Breast epithelium (tissue), 3 donors: Measurements from ENCODE around the gene MNT.
A peak's percentile ranks its signal among the peaks of the same experiment; 100 is the strongest.

ENCODE experiments used
- CTCF ChIP-seq, 3 donors: fragments of 450-650 bp; IDR thresholded peaks; one replicate each; pipeline ENCODE4 v1.5.1; 2016 to 2017; ENCODE audit warnings: antibody characterized with exemption in 3 of 3, mild to moderate bottlenecking in 3 of 3, moderate library complexity in 3 of 3
- POLR2A ChIP-seq: fragments of 450-650 bp; IDR thresholded peaks from one replicate; pipeline ENCODE4 v1.6.1; 2016; ENCODE audit warnings: antibody characterized with exemption, mild to moderate bottlenecking, moderate library complexity
- POLR2AphosphoS5 ChIP-seq, 3 donors: sonication (generic); formaldehyde crosslinking; IDR thresholded peaks; one replicate each; pipeline ENCODE4 v1.6.1; 2017; ENCODE audit warnings: antibody characterized with exemption in 3 of 3

GRCh38 chr17:2405247-2405926, 4.5 kb upstream of the MNT start:
- TF ChIP-seq CTCF (IDR thresholded peaks at IDR 0.05) (no peak), POLR2AphosphoS5 (IDR thresholded peaks at IDR 0.05) (peak in 1 of 3 donors; percentile 41), POLR2A (no peak)
